ENCODE measurements around the gene TRAPPC3.

TRAPPC3 gene

DNA sequence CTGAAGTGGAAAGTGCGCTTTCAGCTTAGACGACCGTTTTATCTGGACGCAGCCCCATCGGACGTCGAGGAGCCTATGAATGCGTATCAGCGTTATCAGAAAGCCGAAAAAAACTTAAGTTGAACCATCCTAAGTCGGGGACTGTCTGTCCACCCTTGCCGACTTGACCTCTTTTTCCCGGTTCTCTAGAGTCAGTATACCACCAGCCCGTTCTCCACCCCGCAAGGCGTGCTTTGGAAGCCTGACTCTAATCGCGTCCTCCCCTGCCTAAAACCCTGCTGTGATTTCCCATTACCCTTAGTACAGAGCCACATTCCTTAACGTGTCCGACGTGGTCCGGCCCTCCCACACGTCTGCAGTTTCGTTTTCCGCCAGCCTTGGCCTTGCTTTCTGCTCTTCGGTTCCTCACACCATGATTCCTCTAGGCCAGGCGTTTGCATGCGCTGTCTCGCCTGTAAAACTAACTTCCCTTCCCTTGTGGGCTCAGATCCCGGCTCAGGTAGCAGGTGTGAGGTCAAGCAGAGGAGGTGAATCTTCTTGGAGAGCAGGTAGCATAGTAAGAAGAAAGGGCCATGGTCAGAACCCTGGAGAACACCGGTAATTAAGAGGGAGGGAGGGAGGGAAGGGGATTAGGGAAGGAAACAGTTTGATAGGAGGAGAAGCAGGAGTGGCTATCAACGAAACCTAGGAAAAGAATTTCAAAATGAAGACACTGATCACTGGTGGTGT, 59.7 kb downstream of the TRAPPC3 start:
- peaks cover 25% of the 10 kb centered on the region for H4K20me1 ChIP-seq (ENCODE audit: insufficient read depth, low read length)
- peak overlapping the region; percentile 96 for H2AFZ ChIP-seq (ENCODE audit: low read depth, low read length)
- DNase-seq (peak; percentile 43), ATAC-seq (ENCODE audit: insufficient read depth, low read depth) (peak; percentile 33; the same call in 1 of the 3 replicates)
- peak overlapping the region; percentile 65 to 85 for H3K4me3 ChIP-seq (ENCODE audit: low read depth in 1 of 2, low read length in 2 of 2)
- peaks cover 40% of the 10 kb centered on the region for H3K79me2 ChIP-seq (ENCODE audit: insufficient read depth, low read length)
- TF ChIP-seq EZH2 (IDR thresholded peaks at IDR 0.05; ENCODE audit: borderline replicate concordance, low read depth, low read length, severe bottlenecking) = no peak
- TF ChIP-seq, protein P1, sequence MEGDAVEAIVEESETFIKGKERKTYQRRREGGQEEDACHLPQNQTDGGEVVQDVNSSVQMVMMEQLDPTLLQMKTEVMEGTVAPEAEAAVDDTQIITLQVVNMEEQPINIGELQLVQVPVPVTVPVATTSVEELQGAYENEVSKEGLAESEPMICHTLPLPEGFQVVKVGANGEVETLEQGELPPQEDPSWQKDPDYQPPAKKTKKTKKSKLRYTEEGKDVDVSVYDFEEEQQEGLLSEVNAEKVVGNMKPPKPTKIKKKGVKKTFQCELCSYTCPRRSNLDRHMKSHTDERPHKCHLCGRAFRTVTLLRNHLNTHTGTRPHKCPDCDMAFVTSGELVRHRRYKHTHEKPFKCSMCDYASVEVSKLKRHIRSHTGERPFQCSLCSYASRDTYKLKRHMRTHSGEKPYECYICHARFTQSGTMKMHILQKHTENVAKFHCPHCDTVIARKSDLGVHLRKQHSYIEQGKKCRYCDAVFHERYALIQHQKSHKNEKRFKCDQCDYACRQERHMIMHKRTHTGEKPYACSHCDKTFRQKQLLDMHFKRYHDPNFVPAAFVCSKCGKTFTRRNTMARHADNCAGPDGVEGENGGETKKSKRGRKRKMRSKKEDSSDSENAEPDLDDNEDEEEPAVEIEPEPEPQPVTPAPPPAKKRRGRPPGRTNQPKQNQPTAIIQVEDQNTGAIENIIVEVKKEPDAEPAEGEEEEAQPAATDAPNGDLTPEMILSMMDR (IDR thresholded peaks at IDR 0.05; ENCODE audit: borderline replicate concordance, extremely low read depth, low read length, poor library complexity, severe bottlenecking) = no peak
- H3K9ac ChIP-seq (ENCODE audit: low read depth, low read length) = peak overlapping the region; percentile 83
- H3K27me3 ChIP-seq (ENCODE audit: insufficient read depth, low read length, poor library complexity) = peaks cover 4% of the 10 kb centered on the region
- peak overlapping the region; percentile 78 for H3K27ac ChIP-seq (ENCODE audit: low read length)
- peak overlapping the region; percentile 96 for H3K4me2 ChIP-seq (ENCODE audit: insufficient read depth, low read length)
- peaks cover 41% of the 10 kb centered on the region for H3K36me3 ChIP-seq (ENCODE audit: insufficient read depth, low read length)
- no peaks in the 10 kb centered on the region for H3K9me3 ChIP-seq (ENCODE audit: insufficient read depth, low read length, severe bottlenecking)
- peaks cover 37% of the 10 kb centered on the region for H3K4me1 ChIP-seq (ENCODE audit: insufficient read depth, low read length)

DNA sequence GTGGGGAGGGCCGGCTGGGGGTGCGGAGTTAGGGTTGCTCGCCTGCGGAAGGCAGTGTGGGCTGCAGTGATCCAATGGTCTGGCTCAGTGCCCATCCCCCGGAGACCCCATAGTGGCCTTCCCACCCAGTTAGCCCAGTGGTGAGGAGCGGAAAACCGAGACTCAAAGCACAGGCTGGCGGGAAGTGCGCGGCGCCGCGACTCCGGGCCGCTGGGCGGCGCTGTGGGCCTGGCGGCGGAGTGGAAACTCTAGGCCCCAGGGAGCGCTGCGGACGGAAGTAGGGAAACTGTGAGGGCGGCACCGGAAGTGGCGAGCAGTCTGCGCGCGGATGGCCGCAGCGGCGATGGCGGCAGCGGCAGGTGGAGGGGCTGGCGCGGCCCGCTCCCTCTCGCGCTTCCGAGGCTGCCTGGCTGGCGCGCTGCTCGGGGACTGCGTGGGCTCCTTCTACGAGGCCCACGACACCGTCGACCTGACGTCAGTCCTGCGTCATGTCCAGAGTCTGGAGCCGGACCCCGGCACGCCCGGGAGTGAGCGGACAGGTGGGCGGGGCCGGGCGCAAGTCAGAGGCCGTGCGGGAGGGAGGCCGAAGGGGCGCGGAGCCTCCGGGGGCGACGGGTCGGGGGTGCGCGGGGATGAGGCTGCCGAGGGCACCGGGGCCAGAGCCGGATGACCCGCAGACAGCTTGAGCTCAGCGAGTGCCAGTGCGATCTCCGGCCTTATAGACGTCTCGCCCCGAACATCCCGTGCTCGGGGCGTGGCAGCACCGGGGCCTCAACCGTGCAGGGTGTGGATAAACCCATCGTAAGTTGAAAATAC, 60.5 kb downstream of the TRAPPC3 start, which contains the start of gene ADPRS:
TSS of gene ADPRS (plus strand) at position 316 of the 816 bp plus-strand sequence. CDS start at position 329, 13 bp downstream.
- peak within 1 kb of the TSS; percentile 78 for H3K27ac ChIP-seq (ENCODE audit: low read length)
- H3K4me3 ChIP-seq (ENCODE audit: low read depth in 1 of 2, low read length in 2 of 2) = peak within 1 kb of the TSS; percentile 65 to 85
- H4K20me1 ChIP-seq (ENCODE audit: insufficient read depth, low read length) = peaks cover 23% of the 10 kb centered on the region
- peaks cover 40% of the 10 kb centered on the region for H3K79me2 ChIP-seq (ENCODE audit: insufficient read depth, low read length)
- TF ChIP-seq EZH2 (IDR thresholded peaks at IDR 0.05; ENCODE audit: borderline replicate concordance, low read depth, low read length, severe bottlenecking) = no peak
- TF ChIP-seq, protein P1 (IDR thresholded peaks at IDR 0.05; ENCODE audit: borderline replicate concordance, extremely low read depth, low read length, poor library complexity, severe bottlenecking) = peak; percentile 99
- peak within 1 kb of the TSS; percentile 96 for H2AFZ ChIP-seq (ENCODE audit: low read depth, low read length)
- H3K9ac ChIP-seq (ENCODE audit: low read depth, low read length) = peak within 1 kb of the TSS; percentile 83
- peaks cover 44% of the 10 kb centered on the region for H3K4me1 ChIP-seq (ENCODE audit: insufficient read depth, low read length)
- H3K36me3 ChIP-seq (ENCODE audit: insufficient read depth, low read length) = peaks cover 33% of the 10 kb centered on the region
- no peaks in the 10 kb centered on the region for H3K9me3 ChIP-seq (ENCODE audit: insufficient read depth, low read length, severe bottlenecking)
- ATAC-seq (ENCODE audit: insufficient read depth, low read depth) (peak; percentile 87), DNase-seq (peak; percentile 92)
- peak within 1 kb of the TSS; percentile 96 for H3K4me2 ChIP-seq (ENCODE audit: insufficient read depth, low read length)
- peaks cover 9% of the 10 kb centered on the region for H3K27me3 ChIP-seq (ENCODE audit: insufficient read depth, low read length, poor library complexity)

DNA sequence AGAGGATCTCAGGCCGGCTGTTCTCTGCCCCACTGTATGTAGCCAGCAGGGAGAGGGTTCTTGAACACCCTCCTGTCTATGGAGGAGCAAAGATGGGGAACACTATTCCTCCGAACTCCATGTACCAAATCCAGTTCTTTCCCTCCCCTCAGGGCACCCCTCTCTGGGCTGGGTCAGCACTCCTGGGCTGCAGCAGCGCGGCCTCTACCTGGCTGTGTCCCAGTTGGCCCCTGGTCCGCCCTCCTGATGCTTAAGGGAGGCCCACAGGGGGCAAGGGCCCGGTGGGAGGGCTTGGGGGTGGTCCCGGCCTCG, 61.1 kb downstream of the TRAPPC3 start:
- TF ChIP-seq EZH2 (IDR thresholded peaks at IDR 0.05; ENCODE audit: borderline replicate concordance, low read depth, low read length, severe bottlenecking) = no peak
- TF ChIP-seq, protein P1 (IDR thresholded peaks at IDR 0.05; ENCODE audit: borderline replicate concordance, extremely low read depth, low read length, poor library complexity, severe bottlenecking) = no peak
- peak; percentile 44; the same call in 2 of the 3 replicates for ATAC-seq (ENCODE audit: insufficient read depth, low read depth)
- peak overlapping the region; percentile 78 for H3K27ac ChIP-seq (ENCODE audit: low read length)

More for the DNA sequence above, 61.1 kb downstream of the TRAPPC3 start:
- H3K27me3 ChIP-seq (ENCODE audit: insufficient read depth, low read length, poor library complexity) = peaks cover 11% of the 10 kb centered on the region
- peaks cover 19% of the 10 kb centered on the region; the same call in 1 of the 2 replicates for H4K20me1 ChIP-seq (ENCODE audit: insufficient read depth, low read length)
- peaks cover 40% of the 10 kb centered on the region for H3K79me2 ChIP-seq (ENCODE audit: insufficient read depth, low read length)
- peak overlapping the region; percentile 65 to 85; a peak in 3 of 4 replicates for H3K4me3 ChIP-seq (ENCODE audit: low read depth in 1 of 2, low read length in 2 of 2)
- H3K36me3 ChIP-seq (ENCODE audit: insufficient read depth, low read length) = peaks cover 28% of the 10 kb centered on the region
- peak overlapping the region; percentile 83 for H3K9ac ChIP-seq (ENCODE audit: low read depth, low read length)
- H3K4me1 ChIP-seq (ENCODE audit: insufficient read depth, low read length) = peaks cover 44% of the 10 kb centered on the region
- DNase-seq = no peak
- no peaks in the 10 kb centered on the region for H3K9me3 ChIP-seq (ENCODE audit: insufficient read depth, low read length, severe bottlenecking)
- H3K4me2 ChIP-seq (ENCODE audit: insufficient read depth, low read length) = peak overlapping the region; percentile 96
- H2AFZ ChIP-seq (ENCODE audit: low read depth, low read length) = peak overlapping the region; percentile 96
